CD4-positive, alpha-beta T cell (primary cell): ENCODE data around the gene VWA7. TPM values are rescaled to one million over a fixed set of nuclear protein-coding genes. Genes with fewer than 3 reads are reported as not detected.

Experiments used
- ATAC-seq: fragments of 200-7000 bp; cut with Tn5 transposase; one replicate; pipeline ENCODE4 v1.10.0; 2022; ENCODE audit warnings: mild to moderate bottlenecking; ENCODE audit not compliant: poor library complexity
- CTCF ChIA-PET: fragments of 350-600 bp; sonication (Branson Sonifier 250); formaldehyde crosslinking; loops from one replicate; lab custom pipeline; 2021; ENCODE audit warnings: antibody characterized with exemption, inconsistent platforms; lab: Charles Lee
- POLR2A ChIA-PET: fragments of 350-600 bp; sonication (Branson Sonifier 250); formaldehyde crosslinking; loops from one replicate; lab custom pipeline; 2021; ENCODE audit warnings: antibody characterized with exemption, inconsistent platforms; lab: Charles Lee
- DNase-seq, 14 experiments: peaks; one replicate each; pipeline ENCODE4 v3.0.0-alpha.2; 2013 to 2020; ENCODE audit warnings: mixed read lengths in 2 of 14
- H3K27ac ChIP-seq, 2 donors: one replicate each; pipeline versions ENCODE4 v1.5.1 to v1.7.0; 2013; ENCODE audit warnings: low read length in 2 of 2, low read depth in 1 of 2, mild to moderate bottlenecking in 1 of 2
- H3K27me3 ChIP-seq, 2 experiments: 1 replicate in 1 of 2; 2 replicates in 1 of 2; pipeline versions ENCODE4 v1.6.1 to v1.7.0; 2013; ENCODE audit warnings: low read length in 2 of 2, control low read depth in 1 of 2, mild to moderate bottlenecking in 1 of 2, moderate library complexity in 1 of 2; ENCODE audit not compliant: insufficient read depth in 2 of 2, control insufficient read depth in 1 of 2
- H3K36me3 ChIP-seq: one replicate; pipeline ENCODE4 v1.6.1; 2013; ENCODE audit warnings: low read length, control low read depth; ENCODE audit not compliant: insufficient read depth
- H3K4me1 ChIP-seq: one replicate; pipeline ENCODE4 v1.6.1; 2013; ENCODE audit warnings: low read length, control low read depth; ENCODE audit not compliant: insufficient read depth
- H3K4me3 ChIP-seq: one replicate; pipeline ENCODE4 v1.5.1; 2013; ENCODE audit warnings: mild to moderate bottlenecking, low read length, moderate library complexity
- H3K9me3 ChIP-seq, 2 experiments: 1 replicate in 1 of 2; 2 replicates in 1 of 2; pipeline versions ENCODE4 v1.6.1 to v1.7.0; 2013; ENCODE audit warnings: low read length in 2 of 2, mild to moderate bottlenecking in 2 of 2, control low read depth in 1 of 2, moderate library complexity in 1 of 2; ENCODE audit not compliant: control insufficient read depth in 1 of 2, insufficient read depth in 1 of 2
- H3K27ac Mint-ChIP-seq: one replicate; pipeline ENCODE4 v1.8.0; 2020; ENCODE audit warnings: mixed read lengths
- H3K27me3 Mint-ChIP-seq: one replicate; pipeline ENCODE4 v1.8.0; 2021; ENCODE audit warnings: mixed read lengths
- H3K36me3 Mint-ChIP-seq: one replicate; pipeline ENCODE4 v1.8.0; 2021; ENCODE audit warnings: low read depth, mixed read lengths
- H3K4me1 Mint-ChIP-seq: one replicate; pipeline ENCODE4 v1.8.0; 2021; ENCODE audit warnings: low read depth, mixed read lengths
- H3K4me3 Mint-ChIP-seq: one replicate; pipeline ENCODE4 v1.8.0; 2020; ENCODE audit warnings: mild to moderate bottlenecking, mixed read lengths
- H3K9me3 Mint-ChIP-seq: one replicate; pipeline ENCODE4 v1.8.0; 2020; ENCODE audit warnings: mixed read lengths
- intact Hi-C, 2 experiments: fragments of 100-400 bp; cut with DNase I in 1 of 2; cut with micrococcal nuclease in 1 of 2; formaldehyde crosslinking; loops; one replicate each; pipeline versions ENCODE4 v1.15.1 to v1.9.0; 2023 to 2025; cut with DNase I, micrococcal nuclease
- total RNA-seq, 174 experiments: library from RNA in 2 of 174; stranded (reverse) in 2 of 174; gene quantifications; one replicate each; pipeline ENCODE4 v1.2.3 and lab custom pipeline; 2021 to 2026
- TF ChIP-seq, protein P1 (sequence below): fragments of 200-600 bp; IDR thresholded peaks from one replicate; pipeline ENCODE4 v1.8.0; 2022; ENCODE audit warnings: antibody characterized with exemption, mild to moderate bottlenecking

VWA7 gene
- total RNA-seq, 2 experiments from 2014 or later, result 1.7 TPM

DNA sequence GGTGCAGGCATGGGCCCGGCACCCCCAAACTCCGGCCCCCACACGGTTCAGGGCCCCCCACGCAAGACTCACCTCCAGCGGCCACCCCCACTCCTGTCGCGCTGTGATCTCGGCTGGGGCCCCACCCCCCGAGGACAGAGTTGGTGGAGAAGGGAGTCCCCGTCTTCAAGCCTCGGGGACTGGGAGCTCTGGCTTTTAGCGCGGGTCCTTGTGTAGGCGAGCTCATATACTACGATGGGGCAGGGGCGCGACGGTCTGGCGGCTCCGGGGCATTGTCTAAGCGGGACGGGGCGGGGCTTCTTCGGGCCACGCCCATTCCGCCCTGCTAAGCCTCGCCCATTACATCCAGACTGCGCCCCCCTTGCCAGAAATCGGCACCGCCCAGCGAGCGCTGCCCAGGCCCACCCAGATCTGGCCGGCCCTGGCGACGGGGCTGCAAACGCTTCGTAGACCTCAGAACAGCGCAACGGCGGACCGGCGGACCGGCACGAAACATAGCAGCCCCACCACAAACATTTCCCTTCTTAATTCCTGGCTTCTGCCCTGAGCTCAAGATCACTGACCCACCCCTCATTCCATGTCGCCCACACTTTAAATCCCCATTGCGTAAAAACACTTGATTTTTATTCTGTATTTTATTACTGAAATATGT is 47.0 kb downstream of the VWA7 start:
- H3K27ac ChIP-seq, result peak overlapping the region; percentile 45 to 68
- Mint-ChIP-seq H3K9me3 (no peaks in the 10 kb centered on the region), H3K27ac (peak overlapping the region; percentile 61), H3K27me3 (no peaks in the 10 kb centered on the region), H3K4me1 (peaks cover 73% of the 10 kb centered on the region), H3K4me3 (peak overlapping the region; percentile 98), H3K36me3 (peaks cover 59% of the 10 kb centered on the region)
- peaks cover 71% of the 10 kb centered on the region for H3K4me1 ChIP-seq
- peak overlapping the region; percentile 77 for H3K4me3 ChIP-seq
- DNase-seq, result peak in 13 of 14 experiments; percentile 42 to 84 (median 56)
- CTCF ChIA-PET, result interaction anchor here (0.6 to 5.8 kb wide), 17 partner anchors 9 to 136 kb away, joined by 3 to 41 read pairs (median 4); partner anchors contain the start of genes ABHD16A, HSPA1A, HSPA1B and HSPA1L
- intact Hi-C loops, result loop anchor here (1.0 to 2.0 kb wide), 9 partner anchors 8 to 104 kb away; partner anchors contain the start of genes LY6G5C (in 1 of the 2) and VARS1 (in 1 of the 2)
- TF ChIP-seq, protein P1, sequence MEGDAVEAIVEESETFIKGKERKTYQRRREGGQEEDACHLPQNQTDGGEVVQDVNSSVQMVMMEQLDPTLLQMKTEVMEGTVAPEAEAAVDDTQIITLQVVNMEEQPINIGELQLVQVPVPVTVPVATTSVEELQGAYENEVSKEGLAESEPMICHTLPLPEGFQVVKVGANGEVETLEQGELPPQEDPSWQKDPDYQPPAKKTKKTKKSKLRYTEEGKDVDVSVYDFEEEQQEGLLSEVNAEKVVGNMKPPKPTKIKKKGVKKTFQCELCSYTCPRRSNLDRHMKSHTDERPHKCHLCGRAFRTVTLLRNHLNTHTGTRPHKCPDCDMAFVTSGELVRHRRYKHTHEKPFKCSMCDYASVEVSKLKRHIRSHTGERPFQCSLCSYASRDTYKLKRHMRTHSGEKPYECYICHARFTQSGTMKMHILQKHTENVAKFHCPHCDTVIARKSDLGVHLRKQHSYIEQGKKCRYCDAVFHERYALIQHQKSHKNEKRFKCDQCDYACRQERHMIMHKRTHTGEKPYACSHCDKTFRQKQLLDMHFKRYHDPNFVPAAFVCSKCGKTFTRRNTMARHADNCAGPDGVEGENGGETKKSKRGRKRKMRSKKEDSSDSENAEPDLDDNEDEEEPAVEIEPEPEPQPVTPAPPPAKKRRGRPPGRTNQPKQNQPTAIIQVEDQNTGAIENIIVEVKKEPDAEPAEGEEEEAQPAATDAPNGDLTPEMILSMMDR, result no peak
- peaks cover 39% of the 10 kb centered on the region for H3K36me3 ChIP-seq
- POLR2A ChIA-PET, result interaction anchor here (0.6 to 2.4 kb wide), 18 partner anchors 9 to 107 kb away, joined by 3 to 21 read pairs (median 6); partner anchors contain the start of genes ABHD16A, BAG6, C6orf47 and HSPA1A
- peak; percentile 55 for ATAC-seq
- no peaks in the 10 kb centered on the region for H3K9me3 ChIP-seq
- no peaks in the 10 kb centered on the region for H3K27me3 ChIP-seq

DNA sequence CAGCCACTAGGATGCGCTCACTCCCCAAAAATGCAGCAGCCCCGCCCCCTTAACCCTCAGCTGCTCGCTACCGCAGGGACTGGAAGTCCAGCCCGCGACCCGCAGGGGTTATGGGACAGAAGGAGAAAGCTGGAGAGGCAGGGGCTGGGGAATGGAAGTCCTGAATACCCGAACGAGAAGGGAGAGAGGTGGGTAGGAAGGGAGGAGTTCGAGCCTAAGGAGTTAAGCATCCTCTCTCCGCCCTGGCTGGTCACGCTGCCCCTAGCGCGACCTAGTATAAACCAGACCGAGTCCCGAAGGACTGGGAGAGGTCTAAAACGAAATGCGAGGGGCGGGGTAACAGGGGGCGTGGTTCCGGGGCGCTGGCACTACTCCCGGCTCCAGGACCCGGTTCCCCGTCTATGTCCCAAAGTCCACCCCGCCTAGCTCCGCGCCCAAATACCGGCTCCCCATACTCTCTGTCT is 47.6 kb downstream of the VWA7 start:
- Mint-ChIP-seq H3K27me3 (no peaks in the 10 kb centered on the region), H3K9me3 (no peaks in the 10 kb centered on the region), H3K4me3 (peak overlapping the region; percentile 98), H3K27ac (peak overlapping the region; percentile 61), H3K36me3 (peaks cover 53% of the 10 kb centered on the region), H3K4me1 (peaks cover 67% of the 10 kb centered on the region)
- H3K27ac ChIP-seq, result peak overlapping the region; percentile 45 to 68
- ATAC-seq (peak; percentile 76), DNase-seq (peak; percentile 69 to 90 (median 77))
- H3K9me3 ChIP-seq, result no peaks in the 10 kb centered on the region
- intact Hi-C loops, result loop anchor here (1.0 to 2.0 kb wide), 7 partner anchors 9 to 105 kb away; partner anchors contain the start of gene LY6G5C (in 1 of the 2)
- peaks cover 39% of the 10 kb centered on the region for H3K36me3 ChIP-seq
- peaks cover 66% of the 10 kb centered on the region for H3K4me1 ChIP-seq
- ChIA-PET CTCF (interaction anchor here (0.6 to 5.8 kb wide), 16 partner anchors 9 to 137 kb away, joined by 3 to 41 read pairs (median 5); partner anchors contain the start of genes ABHD16A, HSPA1A, HSPA1B and HSPA1L), POLR2A (interaction anchor here (0.6 to 2.4 kb wide), 17 partner anchors 9 to 107 kb away, joined by 3 to 21 read pairs (median 7); partner anchors contain the start of genes ABHD16A, BAG6, C6orf47 and HSPA1A)
- H3K4me3 ChIP-seq, result peak overlapping the region; percentile 77
- no peaks in the 10 kb centered on the region for H3K27me3 ChIP-seq
- TF ChIP-seq, protein P1, result peak; percentile 89

DNA sequence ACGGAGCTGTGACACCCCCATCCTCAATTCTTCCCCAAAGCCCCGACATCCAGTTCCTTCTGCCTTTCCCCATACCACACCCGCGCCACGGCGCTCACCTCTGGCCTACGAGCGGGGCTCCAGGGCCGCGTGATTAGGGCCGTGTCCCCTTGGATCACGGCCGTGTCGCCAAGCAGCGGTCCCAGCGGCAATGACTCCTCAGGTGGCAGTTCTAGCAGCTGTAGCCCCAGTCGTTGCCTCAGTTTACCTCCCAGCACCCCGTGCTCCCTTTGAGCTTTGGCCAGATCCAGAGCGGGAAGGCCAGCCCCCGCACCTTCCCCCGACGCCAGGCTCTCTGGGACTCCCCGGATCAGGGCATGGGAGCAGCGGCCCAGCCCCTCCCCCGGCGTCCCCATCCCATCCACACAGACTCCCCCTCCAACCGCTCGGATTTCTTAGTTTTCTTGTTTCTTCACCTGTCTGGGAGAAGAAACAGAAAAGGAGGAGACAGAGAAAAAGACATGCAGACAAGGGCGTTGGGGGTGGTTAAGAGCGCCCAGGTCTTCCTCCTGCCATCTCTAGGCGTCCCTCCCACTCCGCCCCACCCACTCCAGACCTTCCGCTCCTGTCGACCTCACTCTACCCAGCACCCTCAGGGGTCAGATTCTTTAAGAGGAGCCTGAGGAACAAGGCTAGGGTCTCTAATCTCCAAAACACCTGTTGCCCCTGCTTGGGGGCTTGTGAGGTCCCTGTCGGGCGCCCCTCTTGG is 48.2 kb downstream of the VWA7 start, which contains the start of gene DDAH2:
Gene DDAH2, minus strand, starts transcription at position 533 of the 748 bp plus-strand sequence. Its CDS starts 138 bp downstream, at position 395.
- peak within 1 kb of the TSS; percentile 61 for H3K27ac Mint-ChIP-seq
- no peaks in the 10 kb centered on the region for H3K27me3 Mint-ChIP-seq
- DNase-seq (peak in 2 of 14 experiments; percentile 10 to 42), ATAC-seq (peak; percentile 24)
- peaks cover 47% of the 10 kb centered on the region for H3K36me3 Mint-ChIP-seq
- intact Hi-C loops, result loop anchor here (1.0 to 2.0 kb wide), 8 partner anchors 9 to 135 kb away; partner anchors contain the start of gene LY6G5C (in 1 of the 2)
- peaks cover 61% of the 10 kb centered on the region for H3K4me1 Mint-ChIP-seq
- ChIA-PET CTCF (interaction anchor here (0.6 to 5.8 kb wide), 16 partner anchors 10 to 137 kb away, joined by 3 to 41 read pairs (median 5); partner anchors contain the start of genes ABHD16A, HSPA1A, HSPA1B and HSPA1L), POLR2A (interaction anchor here (0.6 to 2.4 kb wide), 17 partner anchors 10 to 108 kb away, joined by 3 to 21 read pairs (median 7); partner anchors contain the start of genes ABHD16A, BAG6, C6orf47 and HSPA1A)
- Histone ChIP-seq H3K27me3 (no peaks in the 10 kb centered on the region), H3K36me3 (peaks cover 35% of the 10 kb centered on the region), H3K4me1 (peaks cover 60% of the 10 kb centered on the region), H3K4me3 (peak within 1 kb of the TSS; percentile 77), H3K9me3 (no peaks in the 10 kb centered on the region), H3K27ac (peak within 1 kb of the TSS; percentile 45 to 68)
- H3K9me3 Mint-ChIP-seq, result no peaks in the 10 kb centered on the region
- peak within 1 kb of the TSS; percentile 98 for H3K4me3 Mint-ChIP-seq
- TF ChIP-seq, protein P1, result no peak
